MCF 10A (cell line): ENCODE measurements around the gene DGKI. TPM values are rescaled to one million over a fixed set of nuclear protein-coding genes. Genes with fewer than 3 reads are reported as not detected.

Experiments
- BruUV-seq: library from RNA; stranded (reverse); fragments of 400-500 nt; replicated peaks from 2 replicates; lab custom pipeline; 2021; lab: Mats Ljungman, UMichigan
- CTCF ChIA-PET: fragments of 300-600 bp; sonication (Branson Sonifier 250); formaldehyde crosslinking; extraction: SDS; loops from one replicate; lab custom pipeline; 2021; ENCODE audit warnings: antibody characterized with exemption, inconsistent platforms; lab: Yijun Ruan, JAX
- POLR2A ChIA-PET: fragments of 300-600, 350-650 bp; sonication (Branson Sonifier 250); formaldehyde crosslinking; extraction: SDS; loops from one replicate; lab custom pipeline; 2020; ENCODE audit warnings: antibody characterized with exemption, inconsistent platforms; lab: Yijun Ruan, JAX
- DNase-seq: peaks from one replicate; pipeline ENCODE4 v3.0.0-alpha.2; 2018; ENCODE audit not compliant: unreplicated experiment
- H3K27ac Mint-ChIP-seq: one replicate; pipeline ENCODE4 v1.8.0; 2022; ENCODE audit warnings: mild to moderate bottlenecking, low read depth, mixed read lengths; ENCODE audit not compliant: unreplicated experiment
- H3K27me3 Mint-ChIP-seq: one replicate; pipeline ENCODE4 v1.8.0; 2022; ENCODE audit warnings: mixed read lengths; ENCODE audit not compliant: insufficient read depth, unreplicated experiment
- H3K36me3 Mint-ChIP-seq: one replicate; pipeline ENCODE4 v1.8.0; 2022; ENCODE audit warnings: mild to moderate bottlenecking, moderate library complexity, mixed read lengths; ENCODE audit not compliant: insufficient read depth, unreplicated experiment
- H3K4me1 Mint-ChIP-seq: one replicate; pipeline ENCODE4 v1.8.0; 2022; ENCODE audit warnings: mixed read lengths; ENCODE audit not compliant: insufficient read depth, unreplicated experiment
- H3K4me3 Mint-ChIP-seq: one replicate; pipeline ENCODE4 v1.8.0; 2022; ENCODE audit warnings: mild to moderate bottlenecking, moderate library complexity, mixed read lengths; ENCODE audit not compliant: unreplicated experiment
- H3K9me3 Mint-ChIP-seq: one replicate; pipeline ENCODE4 v1.8.0; 2022; ENCODE audit warnings: mixed read lengths; ENCODE audit not compliant: unreplicated experiment
- CTCF ChIP-seq: fragments of 200-600 bp; IDR thresholded peaks from one replicate; pipeline ENCODE4 v1.8.0; 2022; ENCODE audit warnings: antibody characterized with exemption, mild to moderate bottlenecking; ENCODE audit not compliant: unreplicated experiment
- intact Hi-C: fragments of 100-400 bp; cut with micrococcal nuclease; formaldehyde crosslinking; loops from 2 replicates; pipeline ENCODE4 v1.14.1; 2022
- total RNA-seq: library from RNA; stranded (reverse); gene quantifications from 2 replicates; pipeline ENCODE4 v1.2.3, GENCODE V29; 2022

DGKI gene
- total RNA-seq, 1 experiment from 2014 or later: 1.4 TPM

- Mint-ChIP-seq H3K4me1 (no peaks in the 10 kb centered on the region), H3K27me3 (no peaks in the 10 kb centered on the region), H3K9me3 (no peaks in the 10 kb centered on the region), H3K36me3 (no peaks in the 10 kb centered on the region), H3K27ac (no peak overlapping the region), H3K4me3 (no peak overlapping the region)
- CTCF ChIA-PET: interaction anchor here (0.5 to 1.1 kb wide), 5 partner anchors 17 to 139 kb away, joined by 3 to 4 read pairs (median 3); no protein-coding TSS in a partner anchor
- POLR2A ChIA-PET: interaction anchor here (0.6 kb wide), 1 partner anchor 55 kb away, joined by 3 read pairs; no protein-coding TSS in a partner anchor
- no peak for DNase-seq
- no TSS peak for BruUV-seq
- no peak for TF ChIP-seq CTCF
- intact Hi-C loops: no loop called here
Measured at GRCh38 chr7:137795211-137795610, 51.6 kb downstream of the DGKI start.

- Mint-ChIP-seq H3K9me3 (peaks cover 7% of the 10 kb centered on the region), H3K4me1 (peaks cover 15% of the 10 kb centered on the region), H3K36me3 (no peaks in the 10 kb centered on the region), H3K27me3 (no peaks in the 10 kb centered on the region), H3K4me3 (no peak overlapping the region), H3K27ac (no peak overlapping the region)
- BruUV-seq: no TSS peak
- ChIA-PET CTCF (interaction anchor here (0.7 kb wide), 1 partner anchor 554 kb away, joined by 3 read pairs; no protein-coding TSS in a partner anchor), POLR2A (no interaction called here)
- intact Hi-C loops: no loop called here
- no peak for TF ChIP-seq CTCF
- no peak for DNase-seq
Measured at GRCh38 chr7:137791930-137792329, 54.8 kb downstream of the DGKI start.

GRCh38 chr7:137790828-137791227 lies 55.9 kb downstream of the DGKI start:
- POLR2A ChIA-PET: interaction anchor here (0.7 to 1.7 kb wide), 4 partner anchors 9 to 91 kb away, joined by 3 to 5 read pairs (median 4); no protein-coding TSS in a partner anchor
- CTCF ChIA-PET: interaction anchor here (0.6 to 1.7 kb wide), 7 partner anchors 9 to 230 kb away, joined by 3 to 5 read pairs (median 3); no protein-coding TSS in a partner anchor
- TF ChIP-seq CTCF: no peak
- BruUV-seq: no TSS peak
- intact Hi-C loops: no loop called here
- H3K4me3 Mint-ChIP-seq: no peak overlapping the region
- no peak overlapping the region for H3K27ac Mint-ChIP-seq
- no peaks in the 10 kb centered on the region for H3K36me3 Mint-ChIP-seq
- H3K4me1 Mint-ChIP-seq: peaks cover 15% of the 10 kb centered on the region
- no peaks in the 10 kb centered on the region for H3K27me3 Mint-ChIP-seq
- H3K9me3 Mint-ChIP-seq: peaks cover 7% of the 10 kb centered on the region
- no peak for DNase-seq

DNA sequence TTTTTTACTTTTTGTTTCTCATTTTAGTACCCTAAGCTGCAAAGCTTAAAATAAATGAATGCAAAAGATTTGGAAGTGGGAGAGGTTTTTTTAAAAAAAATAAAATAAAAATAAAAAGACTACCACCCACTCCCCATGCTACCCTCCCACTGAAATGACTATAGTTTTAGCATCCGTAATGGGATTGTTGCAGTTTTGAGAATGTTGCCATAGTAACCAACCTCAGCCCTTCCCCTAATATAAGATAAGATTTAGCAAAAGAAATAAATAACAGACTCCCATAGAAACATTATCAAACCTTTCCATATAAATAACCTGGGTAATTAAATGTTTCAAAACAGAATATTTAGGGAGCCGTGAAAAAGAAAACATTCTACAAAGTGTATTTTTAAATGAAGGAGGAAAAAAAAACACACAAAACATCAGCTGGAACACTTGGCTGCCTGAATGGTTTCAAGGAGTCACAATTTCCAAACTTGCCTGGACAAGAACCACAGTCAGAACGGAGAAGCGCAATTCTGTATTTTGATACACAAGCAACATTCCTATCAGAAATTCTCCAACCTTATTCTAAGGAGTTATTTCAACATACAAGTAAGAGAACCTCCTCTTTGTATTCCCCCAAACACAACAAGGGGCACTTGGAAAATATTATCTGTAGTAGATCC lies 57.4 kb downstream of the DGKI start:
- Mint-ChIP-seq H3K9me3 (peaks cover 15% of the 10 kb centered on the region), H3K36me3 (no peaks in the 10 kb centered on the region), H3K27ac (peak overlapping the region; percentile 79), H3K4me1 (peaks cover 15% of the 10 kb centered on the region), H3K4me3 (no peak overlapping the region), H3K27me3 (no peaks in the 10 kb centered on the region)
- POLR2A ChIA-PET: interaction anchor here (0.7 to 1.5 kb wide), 4 partner anchors 9 to 16 kb away, joined by 3 to 6 read pairs (median 3); no protein-coding TSS in a partner anchor
- BruUV-seq: no TSS peak
- no peak for TF ChIP-seq CTCF
- intact Hi-C loops: no loop called here
- CTCF ChIA-PET: interaction anchor here (0.6 kb wide), 1 partner anchor 1266 kb away, joined by 3 read pairs; no protein-coding TSS in a partner anchor
- no peak for DNase-seq
